ENCODE results near the gene SZRD1. TPM values are rescaled to one million over a fixed set of nuclear protein-coding genes. Genes with fewer than 3 reads are reported as not detected.

The SZRD1 gene
- total RNA-seq, 1 donor from 2014 or later, result 82.6 TPM

GRCh38 chr1:16430606-16431005, 63.6 kb downstream of the SZRD1 start:
- no peak for TF ChIP-seq CTCF (conservative IDR thresholded peaks at IDR 0.05; ENCODE audit: low read depth, low read length)
- H3K4me3 ChIP-seq (ENCODE audit: low read depth, low read length), result no peak overlapping the region
- DNase-seq (ENCODE audit: low read depth), result no peak

- DNase-seq (ENCODE audit: low read depth), result no peak
- TF ChIP-seq CTCF (conservative IDR thresholded peaks at IDR 0.05; ENCODE audit: low read depth, low read length), result no peak
These were observed 66.0 kb downstream of the SZRD1 start for GRCh38 chr1:16433030-16433429.

GRCh38 chr1:16434007-16434406, 67.0 kb downstream of the SZRD1 start:
- TF ChIP-seq CTCF (conservative IDR thresholded peaks at IDR 0.05; ENCODE audit: low read depth, low read length), result no peak
- H3K4me3 ChIP-seq (ENCODE audit: low read depth, low read length), result no peak overlapping the region
- DNase-seq (ENCODE audit: low read depth), result no peak

More at GRCh38 chr1:16433030-16433429, 66.0 kb downstream of the SZRD1 start:
- no peak overlapping the region for H3K4me3 ChIP-seq (ENCODE audit: low read depth, low read length)

- DNase-seq (ENCODE audit: low read depth), result no peak
- no peak overlapping the region for H3K4me3 ChIP-seq (ENCODE audit: low read depth, low read length)
- TF ChIP-seq CTCF (conservative IDR thresholded peaks at IDR 0.05; ENCODE audit: low read depth, low read length), result no peak
These were observed 67.5 kb downstream of the SZRD1 start for GRCh38 chr1:16434501-16434900.

- no peak for TF ChIP-seq CTCF (conservative IDR thresholded peaks at IDR 0.05; ENCODE audit: low read depth, low read length)
- DNase-seq (ENCODE audit: low read depth), result no peak
- no peak within 1 kb of the TSS for H3K4me3 ChIP-seq (ENCODE audit: low read depth, low read length)
These were observed 70.0 kb downstream of the SZRD1 start, which contains the start of gene SPATA21 for GRCh38 chr1:16436946-16437474. Gene SPATA21 (minus strand): TSS chr1:16437424. CDS start chr1:16431371, 6,053 bp downstream.

GRCh38 chr1:16438516-16438915, 71.5 kb downstream of the SZRD1 start:
- no peak for TF ChIP-seq CTCF (conservative IDR thresholded peaks at IDR 0.05; ENCODE audit: low read depth, low read length)
- no peak for DNase-seq (ENCODE audit: low read depth)
- no peak overlapping the region for H3K4me3 ChIP-seq (ENCODE audit: low read depth, low read length)

GRCh38 chr1:16438924-16439323, 71.9 kb downstream of the SZRD1 start:
- no peak for DNase-seq (ENCODE audit: low read depth)
- no peak overlapping the region for H3K4me3 ChIP-seq (ENCODE audit: low read depth, low read length)
- TF ChIP-seq CTCF (conservative IDR thresholded peaks at IDR 0.05; ENCODE audit: low read depth, low read length), result no peak

All from epithelial cell of proximal tubule (primary cell).